Activated CD8-positive, alpha-beta memory T cell treated with anti-CD3 and anti-CD28 coated beads, Interleukin-2, amount 50 U/mL, for 4 hours (primary cell): ENCODE results near the gene GABRP.
"Not testable (repeated sequence)": the region's sequence is repeated elsewhere in the genome, so short reads cannot be mapped to it uniquely, and the experiment has no call there.

ENCODE experiments used
- DNase-seq: peaks from one replicate; pipeline ENCODE4 v3.0.0-alpha.2; 2020

Gene GABRP

DNA sequence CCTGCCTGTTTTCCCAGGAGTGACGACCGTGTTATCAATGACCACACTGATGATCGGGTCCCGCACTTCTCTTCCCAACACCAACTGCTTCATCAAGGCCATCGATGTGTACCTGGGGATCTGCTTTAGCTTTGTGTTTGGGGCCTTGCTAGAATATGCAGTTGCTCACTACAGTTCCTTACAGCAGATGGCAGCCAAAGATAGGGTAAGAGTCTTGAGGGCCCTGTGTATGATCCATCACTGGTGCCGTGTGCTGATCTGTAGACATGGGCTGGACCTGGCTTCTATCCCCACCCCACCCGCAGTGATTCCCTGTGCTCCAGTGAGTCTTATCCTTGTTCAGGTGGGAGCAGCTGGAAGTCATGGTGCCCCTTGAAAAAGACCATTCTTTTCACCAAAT, 26.0 kb downstream of the GABRP start:
- DNase-seq, result no peak

DNA sequence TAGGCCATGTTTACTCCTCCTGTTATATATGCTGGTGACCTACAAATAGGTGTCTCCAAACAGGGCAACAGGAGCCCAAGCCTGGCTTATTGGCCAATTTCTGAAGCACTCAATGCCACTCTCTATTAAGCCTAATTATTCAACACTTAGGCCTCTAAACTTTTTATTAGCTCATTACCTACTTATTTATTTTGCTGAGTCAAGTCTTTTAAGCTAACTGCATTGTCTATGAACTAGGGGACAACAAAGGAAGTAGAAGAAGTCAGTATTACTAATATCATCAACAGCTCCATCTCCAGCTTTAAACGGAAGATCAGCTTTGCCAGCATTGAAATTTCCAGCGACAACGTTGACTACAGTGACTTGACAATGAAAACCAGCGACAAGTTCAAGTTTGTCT, 28.2 kb downstream of the GABRP start:
- DNase-seq, result no peak

DNA sequence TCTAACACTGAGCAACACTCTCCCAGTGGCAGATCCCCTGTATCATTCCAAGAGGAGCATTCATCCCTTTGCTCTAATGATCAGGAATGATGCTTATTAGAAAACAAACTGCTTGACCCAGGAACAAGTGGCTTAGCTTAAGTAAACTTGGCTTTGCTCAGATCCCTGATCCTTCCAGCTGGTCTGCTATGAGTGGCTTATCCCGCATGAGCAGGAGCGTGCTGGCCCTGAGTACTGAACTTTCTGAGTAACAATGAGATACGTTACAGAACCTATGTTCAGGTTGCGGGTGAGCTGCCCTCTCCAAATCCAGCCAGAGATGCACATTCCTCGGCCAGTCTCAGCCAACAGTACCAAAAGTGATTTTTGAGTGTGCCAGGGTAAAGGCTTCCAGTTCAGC, 29.7 kb downstream of the GABRP start:
- no peak for DNase-seq

DNA sequence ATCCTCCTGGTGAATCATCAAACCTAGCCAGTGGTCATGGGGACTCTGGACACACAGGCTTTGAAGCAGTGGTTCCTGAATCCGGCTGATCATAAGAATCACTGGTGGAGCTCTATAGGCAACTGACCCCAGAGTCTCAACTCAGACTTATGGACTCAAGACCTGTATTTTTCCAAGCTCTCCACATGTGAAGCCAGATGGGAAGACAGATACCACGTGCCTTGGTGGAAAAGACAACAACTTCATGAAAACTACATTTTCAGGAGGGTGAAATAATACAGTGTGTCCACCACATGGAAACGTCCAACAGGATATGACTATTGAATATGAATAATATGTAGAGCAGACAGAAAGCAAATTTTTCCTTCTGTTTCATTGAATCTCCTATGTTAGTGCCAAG, 33.7 kb downstream of the GABRP start:
- DNase-seq, result no peak

DNA sequence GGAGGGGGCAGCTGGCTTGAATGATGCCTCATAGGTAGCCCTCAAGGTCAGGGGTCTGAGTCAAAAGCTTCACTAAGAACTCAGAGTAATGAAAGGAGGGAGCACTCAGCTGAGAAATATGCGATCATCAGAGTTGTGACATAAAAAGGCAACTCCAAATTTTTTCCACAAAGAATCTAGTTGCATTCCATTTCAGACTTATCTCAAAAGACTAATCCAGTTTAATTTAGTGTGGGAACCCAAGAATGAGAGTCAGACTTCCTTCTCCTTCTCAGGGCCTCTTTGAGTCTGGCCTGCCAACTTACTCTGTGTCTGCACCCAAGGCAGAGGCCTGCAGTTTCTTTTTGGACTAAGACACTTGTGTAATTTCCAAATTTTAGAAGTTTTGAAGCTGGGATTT, 34.7 kb downstream of the GABRP start:
- no peak for DNase-seq

DNA sequence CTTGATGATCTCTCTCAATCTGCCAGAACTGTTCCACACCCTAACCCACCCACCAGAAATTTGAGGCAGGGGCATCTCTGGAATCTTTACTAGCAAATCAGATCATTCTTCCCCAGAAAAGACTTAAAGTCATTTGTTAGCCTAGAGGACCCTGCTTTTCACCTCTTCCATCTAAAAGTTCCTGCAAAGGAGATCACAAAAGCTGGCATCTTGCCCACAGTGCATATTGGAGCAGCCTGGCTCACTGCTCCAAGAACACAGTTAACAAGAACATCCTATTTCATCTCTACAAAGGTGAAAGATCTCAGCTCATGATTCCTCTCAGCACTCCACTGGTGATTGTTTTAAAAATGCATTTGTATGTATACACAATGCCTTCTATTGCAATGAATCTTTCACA, 36.3 kb downstream of the GABRP start:
- DNase-seq, result no peak

DNA sequence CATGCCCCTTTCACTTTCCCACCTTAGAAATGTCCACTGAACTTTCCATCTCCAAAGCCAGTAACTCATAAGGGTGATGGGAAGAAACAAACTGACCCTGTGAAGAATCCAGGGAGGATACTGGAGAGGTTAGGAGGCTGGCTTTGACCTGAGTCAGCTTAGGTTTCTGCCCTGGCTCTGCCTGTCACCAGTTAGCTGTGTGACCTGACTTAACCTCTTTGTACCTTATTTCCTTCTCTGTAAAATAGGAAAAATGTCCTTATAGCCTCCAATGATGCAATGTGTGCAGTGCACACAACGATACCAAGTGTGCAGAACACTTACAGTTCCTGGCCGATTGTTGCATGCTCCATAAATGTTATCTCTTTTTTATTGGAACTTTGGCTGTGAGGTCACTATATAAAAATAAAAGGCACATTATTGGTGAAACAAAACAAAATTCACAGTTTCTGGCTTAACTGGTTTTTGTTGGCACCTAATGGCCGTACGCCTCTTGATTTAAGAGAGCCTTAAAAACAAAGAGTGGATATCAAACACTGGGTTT, 37.8 kb downstream of the GABRP start:
- DNase-seq, result no peak

DNA sequence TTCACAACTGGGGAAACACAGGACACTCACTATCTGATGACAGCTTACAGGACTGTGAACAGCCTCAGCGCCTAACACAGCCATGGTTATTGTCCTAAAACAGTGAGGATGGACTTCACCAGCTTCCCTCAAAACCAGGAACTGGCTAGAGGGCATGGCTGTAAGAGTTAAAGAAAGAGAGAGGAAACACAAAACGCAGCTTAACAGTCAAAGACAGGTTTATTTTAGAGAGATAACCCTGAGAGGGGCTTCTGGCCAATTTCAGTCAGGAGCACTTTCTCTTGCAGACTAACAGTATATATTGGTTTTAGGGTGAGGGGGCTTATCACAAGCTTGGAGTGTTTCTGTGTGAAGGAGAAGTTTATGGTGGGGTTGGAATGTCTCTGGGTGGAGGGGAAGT, 42.6 kb downstream of the GABRP start:
- DNase-seq, result no peak

DNA sequence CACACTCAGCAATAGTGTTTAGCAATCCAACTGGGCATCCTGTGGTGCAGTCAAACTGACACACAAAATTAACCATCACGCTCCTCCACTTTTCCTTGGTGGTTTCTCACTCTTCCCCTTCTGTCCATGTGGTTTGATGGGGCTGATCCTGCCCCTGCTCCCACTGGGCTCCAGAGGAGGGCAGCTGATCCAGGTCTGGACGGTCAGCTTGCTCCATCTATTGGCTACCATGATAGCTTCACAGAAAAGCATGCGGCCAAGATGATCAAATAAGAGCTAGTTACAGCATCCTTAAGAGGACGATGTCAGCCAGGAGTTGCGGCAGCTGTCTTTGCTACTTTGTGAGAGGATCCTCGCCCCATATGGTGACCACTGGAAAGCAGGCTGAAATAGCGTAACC, 48.7 kb downstream of the GABRP start:
- DNase-seq, result no peak

DNA sequence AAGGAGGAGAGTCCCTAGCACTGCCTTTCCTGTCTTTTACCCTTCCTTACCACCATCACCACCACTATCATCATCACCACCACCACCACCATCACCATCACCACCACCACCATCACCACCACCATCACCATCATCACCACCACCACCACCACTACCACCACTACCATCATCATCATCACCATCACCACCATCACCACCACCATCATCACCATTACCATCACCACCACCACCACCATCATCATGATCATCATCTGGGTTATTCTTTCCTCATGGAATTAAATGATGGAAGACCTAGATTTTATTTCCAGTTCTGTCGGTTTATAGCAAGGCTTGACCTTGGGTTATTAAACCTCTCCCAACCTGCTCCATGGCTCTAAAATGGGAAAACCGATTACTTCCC, 50.5 kb downstream of the GABRP start:
- DNase-seq, result not testable (repeated sequence)

DNA sequence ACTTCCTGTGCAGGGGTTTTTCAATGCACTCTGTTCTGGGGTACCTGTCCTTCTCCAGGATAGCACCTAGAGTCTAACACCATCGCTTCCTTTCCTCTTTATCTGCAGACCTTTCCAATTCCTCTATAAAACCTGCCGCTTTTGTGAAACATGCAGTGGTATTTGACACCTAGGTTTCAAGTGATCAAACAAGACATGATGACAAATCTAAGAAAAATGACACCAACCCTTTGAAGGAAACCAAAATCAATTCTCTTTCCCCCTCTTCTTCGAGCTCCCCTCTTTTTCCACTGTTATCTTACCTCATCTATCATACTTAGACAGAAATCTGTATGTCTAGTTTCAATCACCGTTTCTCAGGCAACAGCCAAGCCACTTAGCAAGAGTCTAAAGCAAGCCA, 52.7 kb downstream of the GABRP start:
- DNase-seq, result no peak

DNA sequence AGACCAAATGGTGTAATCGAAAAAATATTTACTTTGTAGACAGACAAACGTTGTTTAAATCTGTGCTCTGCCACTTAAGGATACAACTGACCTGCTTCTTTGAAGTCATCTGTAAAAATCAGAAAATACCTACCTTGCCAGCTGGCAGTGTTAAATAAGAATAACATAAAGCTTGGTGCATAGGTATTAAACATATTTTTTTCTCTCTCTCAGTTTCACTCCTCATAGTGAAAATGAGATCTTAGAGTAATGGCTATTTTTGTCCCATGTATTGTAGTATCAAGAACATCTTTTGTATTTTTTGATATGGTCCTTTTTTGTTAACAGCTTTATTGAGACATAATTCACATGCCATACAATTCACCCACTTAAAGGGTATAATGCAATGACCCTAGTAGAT, 60.3 kb downstream of the GABRP start:
- DNase-seq, result no peak

DNA sequence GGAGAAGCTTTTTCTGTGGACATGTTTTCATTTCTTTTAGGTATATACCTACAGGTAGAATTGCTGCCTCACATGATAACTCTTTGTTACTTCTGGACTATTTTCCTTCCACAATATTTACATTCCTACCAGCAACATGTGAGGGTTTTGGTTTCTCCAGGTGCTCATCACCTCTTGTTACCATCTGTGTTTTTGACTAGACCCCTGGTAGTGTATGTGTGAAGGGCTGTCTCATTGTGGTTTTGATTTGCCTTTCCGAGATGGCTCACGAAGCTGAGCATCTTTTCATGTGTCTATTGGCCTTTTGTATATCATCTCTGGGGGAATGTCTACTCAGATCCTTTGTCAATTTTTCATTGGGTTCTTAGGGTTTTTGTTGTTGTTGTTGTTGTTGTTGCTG, 61.1 kb downstream of the GABRP start:
- no peak for DNase-seq

DNA sequence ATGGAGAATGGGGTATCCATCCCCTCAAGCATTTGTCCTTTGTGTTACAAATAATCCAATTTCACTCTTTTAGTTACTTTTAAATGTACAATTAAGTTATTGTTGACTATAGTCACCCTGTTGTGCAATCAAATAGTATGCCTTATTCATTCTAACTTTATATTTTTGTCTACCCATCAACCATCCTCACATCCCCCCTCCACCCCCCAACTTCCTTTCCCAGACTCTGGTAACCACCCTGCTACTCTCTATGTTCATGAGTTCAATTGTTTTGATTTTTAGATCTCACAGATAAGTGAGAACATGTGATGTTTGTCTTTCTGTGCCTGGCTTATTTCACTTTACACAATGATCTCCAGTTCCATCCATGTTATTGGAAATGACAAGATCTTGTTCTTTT, 62.9 kb downstream of the GABRP start:
- no peak for DNase-seq

DNA sequence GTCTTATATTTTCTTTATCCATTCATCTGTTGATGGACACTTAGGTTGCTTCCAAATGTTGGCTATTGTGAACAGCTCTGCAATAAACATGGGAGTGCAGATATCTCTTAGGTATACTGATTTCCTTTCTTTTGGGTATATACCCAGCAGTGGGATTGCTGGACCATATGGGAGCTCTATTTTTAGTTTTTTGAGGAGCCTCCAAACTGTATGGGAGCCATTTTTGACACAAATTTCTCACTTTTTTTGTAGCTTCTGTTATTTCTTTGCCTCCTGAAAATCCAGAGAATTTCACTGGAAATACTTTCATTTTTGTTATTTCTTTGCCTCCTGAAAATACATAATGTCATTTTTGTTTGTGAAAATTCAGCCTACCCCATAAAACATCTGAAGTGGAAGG, 63.3 kb downstream of the GABRP start:
- no peak for DNase-seq

DNA sequence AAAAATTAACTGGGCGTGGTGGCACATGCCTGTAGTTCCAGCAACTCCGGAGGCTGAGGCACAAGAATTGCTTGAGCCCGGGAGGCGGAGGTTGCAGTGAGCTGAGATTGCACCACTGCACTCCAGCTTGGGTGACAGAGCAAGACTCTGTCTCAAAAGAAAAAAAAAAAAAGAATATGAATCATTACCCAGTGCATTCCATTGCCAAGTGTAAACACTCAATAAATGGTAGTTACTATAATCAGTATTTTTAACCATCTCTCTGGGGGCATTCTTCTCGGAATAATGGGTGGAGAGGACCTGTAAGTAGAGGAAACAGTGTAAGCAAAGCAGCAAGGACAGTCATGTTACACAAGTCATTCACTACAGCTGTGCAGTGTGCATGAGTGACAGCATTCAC, 64.5 kb downstream of the GABRP start:
- no peak for DNase-seq

DNA sequence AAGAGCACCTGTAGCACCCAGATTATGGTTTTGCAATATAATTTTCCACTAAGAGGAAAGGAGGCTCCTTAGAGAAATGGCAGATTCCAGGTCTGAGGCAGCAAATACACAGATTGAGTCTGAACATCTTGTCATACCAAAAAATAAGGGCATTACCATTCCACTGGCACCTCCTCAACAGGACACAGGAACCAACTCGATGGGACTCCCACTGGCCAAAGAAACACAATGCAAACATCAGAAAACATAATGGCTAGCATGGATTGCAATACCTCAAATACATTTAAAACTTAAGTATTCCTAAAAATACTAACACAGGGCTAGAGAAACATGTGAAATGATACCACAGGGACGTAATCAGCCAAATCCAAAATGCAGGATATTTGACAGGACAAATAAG, 65.8 kb downstream of the GABRP start:
- DNase-seq, result no peak

DNA sequence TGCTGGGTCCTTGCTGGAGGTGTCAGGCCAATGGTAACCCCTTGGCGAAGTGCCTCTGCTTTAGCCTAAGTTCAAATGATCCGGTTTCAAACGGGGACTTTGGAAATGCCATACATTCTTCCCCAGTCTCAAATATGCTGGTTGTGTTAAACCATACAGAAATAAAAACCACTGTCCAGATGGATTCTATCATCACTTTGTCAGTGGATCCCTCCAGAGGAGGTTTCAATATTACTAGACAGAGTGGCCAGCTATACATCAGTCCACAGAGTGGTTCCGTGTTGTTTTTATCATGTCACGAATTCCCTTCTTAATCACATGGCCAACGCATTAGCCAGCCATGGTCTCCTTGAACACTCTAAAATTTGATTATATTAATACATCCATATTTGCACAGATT, 71.0 kb downstream of the GABRP start:
- no peak for DNase-seq

DNA sequence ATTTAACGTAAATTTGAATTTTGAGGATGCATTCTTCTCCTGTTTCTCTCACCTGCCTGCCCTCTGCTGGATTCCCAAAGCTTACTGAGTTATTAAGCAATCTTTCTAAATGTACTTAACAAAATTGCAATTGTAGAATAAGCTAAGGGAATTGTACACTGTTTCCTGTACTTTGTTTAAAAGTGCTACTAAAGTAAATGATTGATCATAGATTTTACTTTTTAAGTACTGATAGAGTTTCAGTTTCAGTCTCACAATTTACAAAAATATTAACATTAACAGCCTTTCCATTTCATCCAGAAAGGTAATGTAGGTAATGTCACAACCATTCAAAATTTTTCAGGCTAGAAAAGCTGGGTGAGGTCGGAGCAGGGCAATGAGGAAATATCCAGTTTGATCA, 73.5 kb downstream of the GABRP start:
- DNase-seq, result no peak

DNA sequence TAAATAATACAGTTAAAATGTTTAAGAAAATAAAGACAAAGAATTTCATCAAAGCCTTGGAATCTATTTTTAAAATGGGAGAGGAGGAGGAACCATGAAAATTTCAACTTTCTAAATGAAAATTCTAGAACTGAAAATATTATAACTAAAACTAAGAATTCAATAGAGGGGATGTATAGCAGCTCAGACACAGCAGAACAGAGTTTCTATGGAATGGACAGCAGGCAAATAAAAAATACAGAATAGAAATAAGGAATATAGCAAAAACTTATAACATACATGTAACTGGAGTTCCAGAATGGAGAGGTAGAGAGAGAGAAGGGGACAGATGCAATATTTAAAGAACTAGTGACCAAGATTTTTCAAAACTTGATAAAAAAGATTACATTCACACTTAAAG, 76.9 kb downstream of the GABRP start:
- no peak for DNase-seq

DNA sequence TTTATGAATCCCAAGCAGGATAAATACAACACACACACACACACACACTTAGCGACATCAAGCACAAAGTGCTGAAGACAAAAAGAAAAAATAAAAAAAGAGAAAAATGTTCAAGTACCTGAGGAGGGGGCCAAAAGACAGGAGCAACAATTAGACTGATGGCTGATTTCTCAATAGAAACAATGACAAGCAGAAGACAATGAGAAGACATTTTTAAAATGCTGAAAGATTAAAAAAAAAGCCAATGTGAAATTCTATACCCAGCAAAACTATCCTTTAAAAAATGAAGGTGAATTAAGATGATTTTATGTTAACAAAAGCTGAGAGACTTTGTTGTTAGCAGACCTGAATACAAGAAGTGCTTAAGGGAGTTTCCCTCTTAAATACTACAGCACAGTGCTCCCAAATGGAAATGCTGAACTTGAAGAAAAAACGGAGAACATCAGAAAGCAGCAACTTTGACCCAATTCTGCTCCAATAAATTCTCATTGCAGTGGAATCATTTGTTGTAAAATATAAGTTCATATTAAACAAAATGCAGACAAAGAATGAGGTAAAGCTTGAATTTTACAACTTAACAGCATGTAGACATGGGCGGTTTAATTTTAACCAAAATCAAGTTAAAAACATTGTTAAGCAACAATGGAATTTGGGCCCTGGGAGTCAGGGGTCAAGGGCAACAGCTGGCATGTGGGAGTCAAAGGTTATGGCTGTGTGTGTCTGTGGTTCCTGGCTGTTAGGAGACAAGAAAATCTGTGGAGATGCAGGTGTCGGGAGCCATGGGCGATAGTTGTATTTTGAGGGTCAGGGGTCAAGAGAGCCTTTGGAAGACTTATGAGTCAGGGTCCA, 77.5 kb downstream of the GABRP start:
- DNase-seq, result no peak

DNA sequence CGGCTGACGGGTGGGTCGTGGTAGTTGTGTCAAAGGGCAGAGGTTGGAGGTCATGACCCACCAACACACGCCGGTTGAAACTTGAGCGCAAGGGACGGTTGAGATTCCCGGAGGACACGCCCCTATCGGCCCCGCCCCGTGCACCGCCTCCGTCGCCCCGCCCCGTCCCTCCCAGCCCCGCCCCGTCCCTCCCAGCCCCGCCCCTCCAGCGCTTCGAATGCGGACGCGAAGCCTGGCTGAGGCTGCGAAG, 78.1 kb downstream of the GABRP start:
- DNase-seq, result no peak

DNA sequence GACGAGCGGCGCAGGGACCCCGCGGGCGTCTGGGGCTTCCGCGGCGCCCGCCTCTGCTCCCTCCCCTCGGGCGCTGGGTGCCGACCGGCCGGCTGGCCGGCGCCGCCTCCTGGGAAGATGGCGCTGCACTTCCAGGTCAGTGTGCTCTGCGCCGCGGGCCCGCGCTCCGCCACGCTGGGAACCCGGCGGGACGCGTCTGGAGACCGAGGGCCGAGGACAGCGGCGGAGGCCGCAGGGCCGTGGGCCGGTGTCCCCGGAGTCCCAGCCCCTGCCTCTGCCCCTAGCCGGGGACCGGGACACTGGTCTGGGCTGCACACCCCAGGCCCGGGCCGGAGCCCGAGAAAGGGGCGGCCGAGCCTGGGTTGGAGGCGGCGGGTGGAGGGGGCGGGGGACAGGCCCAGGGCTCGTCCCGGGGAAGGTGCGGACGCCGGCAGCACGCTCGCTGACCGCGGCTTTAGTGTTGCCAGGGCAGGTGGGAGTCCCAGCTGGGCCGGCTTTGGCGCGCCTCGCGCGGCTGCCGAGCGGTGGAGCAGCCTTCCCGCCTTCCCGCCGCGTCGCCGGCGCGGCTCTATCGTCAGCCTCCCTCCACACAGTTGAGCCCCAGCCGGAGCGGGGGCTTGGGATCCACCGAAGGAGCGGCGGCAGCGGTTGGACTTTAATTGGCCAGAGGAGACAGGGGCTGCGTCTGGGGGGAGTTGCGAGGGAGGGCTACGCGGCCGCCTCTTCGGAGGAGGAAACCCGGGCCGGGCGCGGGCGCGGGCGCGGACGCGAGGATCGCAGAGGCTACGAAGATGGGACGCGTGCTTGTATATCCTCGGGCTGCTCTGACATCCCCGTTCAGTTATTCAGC, 78.6 kb downstream of the GABRP start, which contains the start of gene RANBP17:
TSS of gene RANBP17 (plus strand) at position 102 of the 850 bp plus-strand sequence.
- no peak for DNase-seq

DNA sequence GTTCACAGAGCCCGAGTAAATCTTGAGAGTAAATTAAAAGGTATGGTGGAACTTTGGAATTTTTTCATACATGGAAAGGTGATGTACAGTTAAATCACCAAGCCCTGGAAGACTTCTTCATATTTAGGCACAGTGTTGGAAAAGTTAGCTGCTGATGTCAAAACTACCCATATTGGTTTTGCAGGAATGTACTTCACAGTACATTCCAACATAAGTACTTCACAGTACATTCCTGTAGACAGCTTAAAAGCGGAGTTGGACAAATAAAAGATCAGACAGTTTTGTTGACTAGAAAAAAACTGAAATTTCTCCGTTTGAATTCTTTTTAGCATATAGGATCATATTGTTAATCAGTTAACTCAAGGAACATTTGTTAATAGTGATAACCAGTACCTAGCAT, 80.1 kb downstream of the GABRP start:
- no peak for DNase-seq
